DND-41 (cell line): ENCODE results near the gene APLF.
"Not testable (repeated sequence)": the region's sequence is repeated elsewhere in the genome, so short reads cannot be mapped to it uniquely, and the experiment has no call there.

Source experiments
- ATAC-seq: fragments of 200-7000 bp; cut with Tn5 transposase; 3 replicates; pipeline ENCODE4 v1.9.1; 2021; ENCODE audit warnings: low read depth; ENCODE audit not compliant: insufficient read depth
- DNase-seq: peaks from one replicate; pipeline ENCODE4 v3.0.0-alpha.2; 2020
- H2AFZ ChIP-seq: 2 replicates; pipeline ENCODE4 v1.6.0; 2012; ENCODE audit warnings: low read depth, low read length
- H3K27ac ChIP-seq: 2 replicates; pipeline ENCODE4 v1.5.1; 2012; ENCODE audit warnings: low read length, inconsistent platforms
- H3K27me3 ChIP-seq: fragments of 200-600 bp; sonication (generic); 2 replicates; pipeline ENCODE4 v1.6.0; 2012; ENCODE audit warnings: low read length, mild to moderate bottlenecking, inconsistent platforms; ENCODE audit not compliant: insufficient read depth, poor library complexity
- H3K36me3 ChIP-seq: 2 replicates; pipeline ENCODE4 v1.5.1; 2012; ENCODE audit warnings: low read length, inconsistent platforms; ENCODE audit not compliant: insufficient read depth
- H3K4me1 ChIP-seq: 2 replicates; pipeline ENCODE4 v1.5.1; 2012; ENCODE audit warnings: mild to moderate bottlenecking, low read length; ENCODE audit not compliant: insufficient read depth
- H3K4me2 ChIP-seq: 2 replicates; pipeline ENCODE4 v1.6.0; 2012; ENCODE audit warnings: mild to moderate bottlenecking, moderate library complexity, low read length, inconsistent platforms; ENCODE audit not compliant: insufficient read depth
- H3K4me3 ChIP-seq, 2 experiments: fragments of 200-600 bp in 1 of 2; shearing (Covaris generic) in 1 of 2; 2 replicates each; pipeline ENCODE4 v1.5.1; 2012 to 2016; ENCODE audit warnings: inconsistent platforms in 2 of 2, low read length in 2 of 2, mild to moderate bottlenecking in 2 of 2, low read depth in 1 of 2, moderate library complexity in 1 of 2
- H3K79me2 ChIP-seq: 2 replicates; pipeline ENCODE4 v1.6.0; 2012; ENCODE audit warnings: low read length, inconsistent platforms; ENCODE audit not compliant: insufficient read depth
- H3K9ac ChIP-seq: 2 replicates; pipeline ENCODE4 v1.6.0; 2012; ENCODE audit warnings: low read depth, mild to moderate bottlenecking, inconsistent platforms, low read length, moderate library complexity
- H3K9me3 ChIP-seq: 2 replicates; pipeline ENCODE4 v1.5.1; 2012; ENCODE audit warnings: low read length, moderate library complexity, mild to moderate bottlenecking, inconsistent platforms; ENCODE audit not compliant: insufficient read depth, severe bottlenecking
- H4K20me1 ChIP-seq: 2 replicates; pipeline ENCODE4 v1.6.0; 2012; ENCODE audit warnings: low read length; ENCODE audit not compliant: insufficient read depth
- CTCF ChIP-seq: IDR thresholded peaks from 2 replicates; pipeline ENCODE4 v1.5.1; 2012; ENCODE audit warnings: borderline replicate concordance, low read length, moderate library complexity, mild to moderate bottlenecking; ENCODE audit not compliant: poor library complexity, severe bottlenecking; ENCODE audit errors: extremely low read depth
- EZH2 ChIP-seq: IDR thresholded peaks from 3 replicates; pipeline ENCODE4 v1.6.1; 2012; ENCODE audit warnings: borderline replicate concordance, low read depth, mild to moderate bottlenecking, moderate library complexity, low read length, inconsistent platforms; ENCODE audit not compliant: severe bottlenecking

The APLF gene

GRCh38 chr2:68519236-68519635 is 51.9 kb downstream of the APLF start:
- Histone ChIP-seq H4K20me1 (no peaks in the 10 kb centered on the region), H3K4me1 (no peaks in the 10 kb centered on the region), H3K79me2 (no peaks in the 10 kb centered on the region), H3K4me2 (no peak overlapping the region), H3K9ac (no peak overlapping the region), H3K27me3 (no peaks in the 10 kb centered on the region), H2AFZ (no peak overlapping the region), H3K27ac (no peak overlapping the region), H3K4me3 (no peak overlapping the region), H3K9me3 (no peaks in the 10 kb centered on the region), H3K36me3 (no peaks in the 10 kb centered on the region)
- DNase-seq = no peak
- TF ChIP-seq EZH2 = no peak
- TF ChIP-seq CTCF = no peak
- ATAC-seq = peak; percentile 33; the same call in 2 of the 3 replicates

GRCh38 chr2:68521037-68521436 is 53.7 kb downstream of the APLF start:
- H3K9me3 ChIP-seq = no peaks in the 10 kb centered on the region
- no peaks in the 10 kb centered on the region for H4K20me1 ChIP-seq
- H3K27ac ChIP-seq = no peak overlapping the region
- no peaks in the 10 kb centered on the region for H3K36me3 ChIP-seq
- no peak overlapping the region for H3K9ac ChIP-seq
- H3K79me2 ChIP-seq = no peaks in the 10 kb centered on the region
- H3K4me3 ChIP-seq = no peak overlapping the region
- H3K4me1 ChIP-seq = no peaks in the 10 kb centered on the region
- TF ChIP-seq EZH2 (no peak), CTCF (no peak)
- H2AFZ ChIP-seq = no peak overlapping the region
- ATAC-seq (no peak), DNase-seq (no peak)
- H3K4me2 ChIP-seq = no peak overlapping the region
- H3K27me3 ChIP-seq = no peaks in the 10 kb centered on the region

- not testable (repeated sequence) for DNase-seq, H3K4me1 ChIP-seq, H3K36me3 ChIP-seq
These were observed 59.6 kb downstream of the APLF start for GRCh38 chr2:68526943-68527342.

GRCh38 chr2:68527343-68528081 is 60.1 kb downstream of the APLF start:
- not testable (repeated sequence) for H3K9ac ChIP-seq, H3K4me2 ChIP-seq, H3K79me2 ChIP-seq, H3K4me3 ChIP-seq, H3K36me3 ChIP-seq, ATAC-seq, H4K20me1 ChIP-seq, H3K27me3 ChIP-seq, H3K4me1 ChIP-seq, H3K27ac ChIP-seq, H3K9me3 ChIP-seq, H2AFZ ChIP-seq, DNase-seq

More at GRCh38 chr2:68526943-68527342, 59.6 kb downstream of the APLF start:
- ATAC-seq, H3K9me3 ChIP-seq, H3K27me3 ChIP-seq, H4K20me1 ChIP-seq, H3K4me2 ChIP-seq, H3K27ac ChIP-seq, H2AFZ ChIP-seq, H3K79me2 ChIP-seq, H3K9ac ChIP-seq, H3K4me3 ChIP-seq: not testable (repeated sequence)

GRCh38 chr2:68529156-68529555 is 61.8 kb downstream of the APLF start:
- not testable (repeated sequence) for H3K79me2 ChIP-seq, H3K9ac ChIP-seq, H3K36me3 ChIP-seq, H3K27ac ChIP-seq, H3K9me3 ChIP-seq, H3K27me3 ChIP-seq, H3K4me2 ChIP-seq, ATAC-seq, H4K20me1 ChIP-seq, H2AFZ ChIP-seq, DNase-seq, H3K4me1 ChIP-seq, H3K4me3 ChIP-seq

GRCh38 chr2:68529651-68530050 is 62.3 kb downstream of the APLF start:
- not testable (repeated sequence) for H3K9ac ChIP-seq, H3K4me3 ChIP-seq, H3K4me2 ChIP-seq, H3K4me1 ChIP-seq, DNase-seq, H3K27ac ChIP-seq, H3K27me3 ChIP-seq, H3K79me2 ChIP-seq, H3K36me3 ChIP-seq, ATAC-seq, H4K20me1 ChIP-seq, H3K9me3 ChIP-seq, H2AFZ ChIP-seq
